Peyer's patch (tissue), 4 donors: ENCODE results near the gene REC8.

Experiments
- POLR2A ChIP-seq, 2 donors: fragments of 450-650 bp; IDR thresholded peaks; one replicate each; pipeline ENCODE4 v1.5.1; 2017; ENCODE audit warnings: antibody characterized with exemption in 2 of 2, mild to moderate bottlenecking in 2 of 2, moderate library complexity in 2 of 2
- TF ChIP-seq, protein P1 (sequence below), 6 experiments: fragments of 450-650 bp in 4 of 6; fragments of 200-600 bp in 2 of 6; sonication (generic) in 1 of 6; IDR thresholded peaks; one replicate each; pipeline ENCODE4 v1.5.1; 2017 to 2019; ENCODE audit warnings: antibody characterized with exemption in 6 of 6, mild to moderate bottlenecking in 3 of 6, moderate library complexity in 1 of 6

GRCh38 chr14:24198814-24199524, 27.1 kb downstream of the REC8 start:
- TF ChIP-seq, protein P1, sequence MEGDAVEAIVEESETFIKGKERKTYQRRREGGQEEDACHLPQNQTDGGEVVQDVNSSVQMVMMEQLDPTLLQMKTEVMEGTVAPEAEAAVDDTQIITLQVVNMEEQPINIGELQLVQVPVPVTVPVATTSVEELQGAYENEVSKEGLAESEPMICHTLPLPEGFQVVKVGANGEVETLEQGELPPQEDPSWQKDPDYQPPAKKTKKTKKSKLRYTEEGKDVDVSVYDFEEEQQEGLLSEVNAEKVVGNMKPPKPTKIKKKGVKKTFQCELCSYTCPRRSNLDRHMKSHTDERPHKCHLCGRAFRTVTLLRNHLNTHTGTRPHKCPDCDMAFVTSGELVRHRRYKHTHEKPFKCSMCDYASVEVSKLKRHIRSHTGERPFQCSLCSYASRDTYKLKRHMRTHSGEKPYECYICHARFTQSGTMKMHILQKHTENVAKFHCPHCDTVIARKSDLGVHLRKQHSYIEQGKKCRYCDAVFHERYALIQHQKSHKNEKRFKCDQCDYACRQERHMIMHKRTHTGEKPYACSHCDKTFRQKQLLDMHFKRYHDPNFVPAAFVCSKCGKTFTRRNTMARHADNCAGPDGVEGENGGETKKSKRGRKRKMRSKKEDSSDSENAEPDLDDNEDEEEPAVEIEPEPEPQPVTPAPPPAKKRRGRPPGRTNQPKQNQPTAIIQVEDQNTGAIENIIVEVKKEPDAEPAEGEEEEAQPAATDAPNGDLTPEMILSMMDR (IDR thresholded peaks at IDR 0.05) = no peak
- no peak for TF ChIP-seq POLR2A (IDR thresholded peaks at IDR 0.05)
